GM23338 (cell line): ENCODE data around the gene EIF4E2. TPM values are rescaled to one million over a fixed set of nuclear protein-coding genes. Genes with fewer than 3 reads are reported as not detected.

ENCODE experiments used
- ATAC-seq: fragments of 200-7000 bp; cut with Tn5 transposase; 3 replicates; pipeline ENCODE4 v1.9.1; 2020
- DNase-seq: peaks from one replicate; pipeline ENCODE4 v3.0.0-alpha.2; 2015; ENCODE audit warnings: low spot score
- H2AFZ ChIP-seq: fragments of 200-600 bp; sonication (generic); 2 replicates; pipeline ENCODE4 v1.8.0; 2016; ENCODE audit warnings: antibody characterized with exemption, mild to moderate bottlenecking, moderate library complexity
- H3F3A ChIP-seq: fragments of 200-600 bp; sonication (generic); replicated peaks from 2 replicates; pipeline ENCODE4 v1.8.0; 2017; ENCODE audit warnings: antibody characterized with exemption, mixed run types, low read depth
- H3K27ac ChIP-seq: fragments of 200-600 bp; sonication (generic); 2 replicates; pipeline ENCODE4 v1.6.1; 2016; ENCODE audit warnings: low read depth
- H3K27me3 ChIP-seq: fragments of 200-600 bp; sonication (generic); 2 replicates; pipeline ENCODE4 v1.8.0; 2016; ENCODE audit warnings: mild to moderate bottlenecking, mixed run types, moderate library complexity; ENCODE audit not compliant: insufficient read depth
- H3K36me3 ChIP-seq: fragments of 200-600 bp; sonication (generic); 2 replicates; pipeline ENCODE4 v1.8.0; 2016; ENCODE audit warnings: mild to moderate bottlenecking; ENCODE audit not compliant: insufficient read depth
- H3K4me1 ChIP-seq: fragments of 200-600 bp; sonication (generic); 2 replicates; pipeline ENCODE4 v1.8.0; 2016; ENCODE audit warnings: mild to moderate bottlenecking, moderate library complexity; ENCODE audit not compliant: insufficient read depth
- H3K4me2 ChIP-seq: fragments of 200-600 bp; sonication (generic); 2 replicates; pipeline ENCODE4 v1.7.1; 2017; ENCODE audit warnings: mixed run types
- H3K4me3 ChIP-seq: fragments of 200-600 bp; sonication (generic); 2 replicates; pipeline ENCODE4 v1.6.1; 2016; ENCODE audit warnings: mixed run types
- H3K79me2 ChIP-seq: fragments of 200-600 bp; sonication (generic); replicated peaks from 2 replicates; pipeline ENCODE4 v1.8.0; 2017; ENCODE audit warnings: mild to moderate bottlenecking; ENCODE audit not compliant: insufficient read depth
- H3K9me2 ChIP-seq: fragments of 200-600 bp; sonication (generic); 2 replicates; pipeline ENCODE4 v1.8.0; 2017; ENCODE audit not compliant: insufficient read depth
- H4K20me1 ChIP-seq: fragments of 200-600 bp; sonication (generic); replicated peaks from 2 replicates; pipeline ENCODE4 v1.8.0; 2017; ENCODE audit warnings: mild to moderate bottlenecking; ENCODE audit not compliant: insufficient read depth
- H3K27ac Mint-ChIP-seq: 2 replicates; pipeline ENCODE4 v1.8.0; 2020; ENCODE audit warnings: inconsistent platforms, mild to moderate bottlenecking, moderate library complexity, mixed read lengths
- H3K27me3 Mint-ChIP-seq: 3 replicates; pipeline ENCODE4 v1.8.0; 2022; ENCODE audit warnings: low read depth, mild to moderate bottlenecking, moderate library complexity, mixed read lengths, inconsistent platforms; ENCODE audit not compliant: insufficient read depth, poor library complexity
- H3K36me3 Mint-ChIP-seq: 3 replicates; pipeline ENCODE4 v1.8.0; 2021; ENCODE audit warnings: low read depth, mild to moderate bottlenecking, inconsistent platforms, moderate library complexity, mixed read lengths
- H3K4me1 Mint-ChIP-seq: 3 replicates; pipeline ENCODE4 v1.8.0; 2020; ENCODE audit warnings: mild to moderate bottlenecking, inconsistent platforms, mixed read lengths
- H3K4me3 Mint-ChIP-seq: 3 replicates; pipeline ENCODE4 v1.8.0; 2021; ENCODE audit warnings: moderate library complexity, mild to moderate bottlenecking, inconsistent platforms, mixed read lengths
- H3K9me3 Mint-ChIP-seq: 3 replicates; pipeline ENCODE4 v1.8.0; 2020; ENCODE audit warnings: moderate library complexity, mild to moderate bottlenecking, inconsistent platforms, mixed read lengths
- ETS1 ChIP-seq: IDR thresholded peaks from 2 replicates; pipeline ENCODE4 v1.6.1; 2016; ENCODE audit warnings: antibody characterized with exemption
- EZH2 ChIP-seq: fragments of 200-600 bp; sonication (generic); IDR thresholded peaks from one replicate; pipeline ENCODE4 v1.8.0; 2017; ENCODE audit warnings: antibody characterized with exemption, mild to moderate bottlenecking, low read depth; ENCODE audit not compliant: unreplicated experiment
- EZH2phosphoT487 ChIP-seq: fragments of 200-600 bp; sonication (generic); IDR thresholded peaks from one replicate; pipeline ENCODE4 v1.8.1; 2018; ENCODE audit warnings: antibody characterized with exemption; ENCODE audit not compliant: unreplicated experiment
- JUNB ChIP-seq: IDR thresholded peaks from one replicate; pipeline ENCODE4 v1.6.1; 2016; ENCODE audit warnings: antibody characterized with exemption; ENCODE audit not compliant: unreplicated experiment
- NANOG ChIP-seq: IDR thresholded peaks from 2 replicates; pipeline ENCODE4 v1.6.1; 2016; ENCODE audit warnings: antibody characterized with exemption, borderline replicate concordance
- POLR2AphosphoS5 ChIP-seq: IDR thresholded peaks from 2 replicates; pipeline ENCODE4 v1.6.1; 2016; ENCODE audit warnings: antibody characterized with exemption, low read depth
- STAT1 ChIP-seq: IDR thresholded peaks from one replicate; pipeline ENCODE4 v1.6.1; 2016; ENCODE audit warnings: antibody characterized with exemption; ENCODE audit not compliant: unreplicated experiment
- ZNF114 ChIP-seq: fragments of 250-450 bp; sonication (Bioruptor Pico); IDR thresholded peaks from 2 replicates; pipeline ENCODE4 v1.5.0; 2020; ENCODE audit warnings: mild to moderate bottlenecking, moderate library complexity
- ZNF331 ChIP-seq: fragments of 250-450 bp; sonication (Bioruptor Pico); IDR thresholded peaks from 2 replicates; pipeline ENCODE4 v1.5.0; 2020; ENCODE audit warnings: low read depth, mild to moderate bottlenecking, moderate library complexity
- polyA plus RNA-seq: library from polyadenylated mRNA; unstranded; fragments of >200 nt; fragmentation: Nextera tagmentation; extraction: Ambion mirVana; gene quantifications from 2 replicates; pipeline ENCODE4 v1.2.1, GENCODE V29; 2016
- total RNA-seq: library from RNA; depleted of rRNA; stranded (reverse); fragments of >200 nt; shearing (Covaris generic); gene quantifications from 2 replicates; pipeline ENCODE4 v1.2.3, GENCODE V29; 2014
- TF ChIP-seq, protein P1 (sequence below), 2 experiments: fragments of 200-600 bp in 1 of 2; sonication (generic) in 1 of 2; conservative IDR thresholded peaks; 2 replicates each; pipeline versions ENCODE4 v1.5.1 to v1.6.1; 2016 to 2017; ENCODE audit warnings: antibody characterized with exemption in 2 of 2, low read depth in 2 of 2, mild to moderate bottlenecking in 2 of 2, moderate library complexity in 1 of 2
- TF ChIP-seq, protein P2 (sequence below): fragments of 250-450 bp; sonication (Bioruptor Pico); IDR thresholded peaks from 2 replicates; pipeline ENCODE4 v1.5.0; 2020; ENCODE audit warnings: mild to moderate bottlenecking, moderate library complexity

EIF4E2 gene
- total and polyA plus RNA-seq, 2 experiments from 2014 or later, result 68.1 to 152 TPM

DNA sequence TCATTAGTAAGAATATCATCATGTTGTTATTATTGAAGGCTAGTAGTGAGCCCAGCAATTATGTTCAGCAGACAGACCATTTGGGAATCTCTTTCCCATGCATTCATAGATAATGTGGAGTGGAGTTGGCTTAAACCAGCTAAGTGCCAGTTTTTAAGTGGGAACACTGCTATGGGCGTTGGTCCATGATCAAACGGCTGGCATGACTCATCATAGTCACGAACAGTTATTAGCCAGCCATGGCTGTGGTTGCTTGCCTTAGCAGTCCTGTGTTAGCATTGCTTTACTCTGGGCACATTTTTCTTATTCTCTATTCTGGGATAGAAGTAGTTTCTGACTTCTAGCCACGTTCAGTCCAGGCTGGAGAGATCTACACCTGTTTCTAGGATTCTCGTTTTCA lies 17.7 kb downstream of the EIF4E2 start:
- Mint-ChIP-seq H3K27ac (no peak overlapping the region; the same call in 1 of the 2 replicates), H3K4me1 (0 out of 3 replicates have a peak, but pooled peaks cover 3% of the 10 kb centered on the region), H3K27me3 (peaks cover 3% of the 10 kb centered on the region), H3K4me3 (no peak overlapping the region), H3K9me3 (no peaks in the 10 kb centered on the region), H3K36me3 (peaks cover 77% of the 10 kb centered on the region)
- no peaks in the 10 kb centered on the region for H3K79me2 ChIP-seq
- no peaks in the 10 kb centered on the region for H3K4me1 ChIP-seq
- no peaks in the 10 kb centered on the region for H3K27me3 ChIP-seq
- no peak overlapping the region for H3K4me2 ChIP-seq
- no peak overlapping the region for H2AFZ ChIP-seq
- peaks cover 7% of the 10 kb centered on the region for H4K20me1 ChIP-seq
- DNase-seq, result no peak
- TF ChIP-seq ZNF331 (CRISPR knock-in tag), result no peak
- TF ChIP-seq EZH2phosphoT487, result no peak
- no peak for TF ChIP-seq POLR2AphosphoS5
- H3K27ac ChIP-seq, result no peak overlapping the region
- H3K4me3 ChIP-seq, result no peak overlapping the region
- peaks cover 39% of the 10 kb centered on the region for H3K36me3 ChIP-seq
- ATAC-seq, result no peak
- H3K9me2 ChIP-seq, result no peaks in the 10 kb centered on the region
- H3F3A ChIP-seq, result no peaks in the 10 kb centered on the region

- H3K36me3 Mint-ChIP-seq, result peaks cover 70% of the 10 kb centered on the region
- Histone ChIP-seq H3F3A (no peaks in the 10 kb centered on the region), H2AFZ (no peak overlapping the region), H3K4me3 (no peak overlapping the region), H3K4me1 (no peaks in the 10 kb centered on the region), H3K27ac (no peak overlapping the region), H3K4me2 (no peak overlapping the region), H3K27me3 (no peaks in the 10 kb centered on the region), H4K20me1 (peaks cover 6% of the 10 kb centered on the region), H3K9me2 (no peaks in the 10 kb centered on the region), H3K79me2 (no peaks in the 10 kb centered on the region), H3K36me3 (peaks cover 34% of the 10 kb centered on the region)
- DNase-seq (no peak), ATAC-seq (no peak)
- H3K27me3 Mint-ChIP-seq, result peaks cover 3% of the 10 kb centered on the region
- H3K4me3 Mint-ChIP-seq, result no peak overlapping the region
- no peak overlapping the region for H3K27ac Mint-ChIP-seq
- 0 out of 3 replicates have a peak, but pooled peaks cover 3% of the 10 kb centered on the region for H3K4me1 Mint-ChIP-seq
- no peaks in the 10 kb centered on the region for H3K9me3 Mint-ChIP-seq
- no peak for TF ChIP-seq EZH2phosphoT487
- TF ChIP-seq EZH2, result no peak
- TF ChIP-seq POLR2AphosphoS5, result no peak
- TF ChIP-seq, protein P1, sequence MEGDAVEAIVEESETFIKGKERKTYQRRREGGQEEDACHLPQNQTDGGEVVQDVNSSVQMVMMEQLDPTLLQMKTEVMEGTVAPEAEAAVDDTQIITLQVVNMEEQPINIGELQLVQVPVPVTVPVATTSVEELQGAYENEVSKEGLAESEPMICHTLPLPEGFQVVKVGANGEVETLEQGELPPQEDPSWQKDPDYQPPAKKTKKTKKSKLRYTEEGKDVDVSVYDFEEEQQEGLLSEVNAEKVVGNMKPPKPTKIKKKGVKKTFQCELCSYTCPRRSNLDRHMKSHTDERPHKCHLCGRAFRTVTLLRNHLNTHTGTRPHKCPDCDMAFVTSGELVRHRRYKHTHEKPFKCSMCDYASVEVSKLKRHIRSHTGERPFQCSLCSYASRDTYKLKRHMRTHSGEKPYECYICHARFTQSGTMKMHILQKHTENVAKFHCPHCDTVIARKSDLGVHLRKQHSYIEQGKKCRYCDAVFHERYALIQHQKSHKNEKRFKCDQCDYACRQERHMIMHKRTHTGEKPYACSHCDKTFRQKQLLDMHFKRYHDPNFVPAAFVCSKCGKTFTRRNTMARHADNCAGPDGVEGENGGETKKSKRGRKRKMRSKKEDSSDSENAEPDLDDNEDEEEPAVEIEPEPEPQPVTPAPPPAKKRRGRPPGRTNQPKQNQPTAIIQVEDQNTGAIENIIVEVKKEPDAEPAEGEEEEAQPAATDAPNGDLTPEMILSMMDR (conservative IDR thresholded peaks at IDR 0.05; ENCODE audit: low read depth in 2 of 2), result no peak
- TF ChIP-seq JUNB, result no peak
- TF ChIP-seq, protein P2, sequence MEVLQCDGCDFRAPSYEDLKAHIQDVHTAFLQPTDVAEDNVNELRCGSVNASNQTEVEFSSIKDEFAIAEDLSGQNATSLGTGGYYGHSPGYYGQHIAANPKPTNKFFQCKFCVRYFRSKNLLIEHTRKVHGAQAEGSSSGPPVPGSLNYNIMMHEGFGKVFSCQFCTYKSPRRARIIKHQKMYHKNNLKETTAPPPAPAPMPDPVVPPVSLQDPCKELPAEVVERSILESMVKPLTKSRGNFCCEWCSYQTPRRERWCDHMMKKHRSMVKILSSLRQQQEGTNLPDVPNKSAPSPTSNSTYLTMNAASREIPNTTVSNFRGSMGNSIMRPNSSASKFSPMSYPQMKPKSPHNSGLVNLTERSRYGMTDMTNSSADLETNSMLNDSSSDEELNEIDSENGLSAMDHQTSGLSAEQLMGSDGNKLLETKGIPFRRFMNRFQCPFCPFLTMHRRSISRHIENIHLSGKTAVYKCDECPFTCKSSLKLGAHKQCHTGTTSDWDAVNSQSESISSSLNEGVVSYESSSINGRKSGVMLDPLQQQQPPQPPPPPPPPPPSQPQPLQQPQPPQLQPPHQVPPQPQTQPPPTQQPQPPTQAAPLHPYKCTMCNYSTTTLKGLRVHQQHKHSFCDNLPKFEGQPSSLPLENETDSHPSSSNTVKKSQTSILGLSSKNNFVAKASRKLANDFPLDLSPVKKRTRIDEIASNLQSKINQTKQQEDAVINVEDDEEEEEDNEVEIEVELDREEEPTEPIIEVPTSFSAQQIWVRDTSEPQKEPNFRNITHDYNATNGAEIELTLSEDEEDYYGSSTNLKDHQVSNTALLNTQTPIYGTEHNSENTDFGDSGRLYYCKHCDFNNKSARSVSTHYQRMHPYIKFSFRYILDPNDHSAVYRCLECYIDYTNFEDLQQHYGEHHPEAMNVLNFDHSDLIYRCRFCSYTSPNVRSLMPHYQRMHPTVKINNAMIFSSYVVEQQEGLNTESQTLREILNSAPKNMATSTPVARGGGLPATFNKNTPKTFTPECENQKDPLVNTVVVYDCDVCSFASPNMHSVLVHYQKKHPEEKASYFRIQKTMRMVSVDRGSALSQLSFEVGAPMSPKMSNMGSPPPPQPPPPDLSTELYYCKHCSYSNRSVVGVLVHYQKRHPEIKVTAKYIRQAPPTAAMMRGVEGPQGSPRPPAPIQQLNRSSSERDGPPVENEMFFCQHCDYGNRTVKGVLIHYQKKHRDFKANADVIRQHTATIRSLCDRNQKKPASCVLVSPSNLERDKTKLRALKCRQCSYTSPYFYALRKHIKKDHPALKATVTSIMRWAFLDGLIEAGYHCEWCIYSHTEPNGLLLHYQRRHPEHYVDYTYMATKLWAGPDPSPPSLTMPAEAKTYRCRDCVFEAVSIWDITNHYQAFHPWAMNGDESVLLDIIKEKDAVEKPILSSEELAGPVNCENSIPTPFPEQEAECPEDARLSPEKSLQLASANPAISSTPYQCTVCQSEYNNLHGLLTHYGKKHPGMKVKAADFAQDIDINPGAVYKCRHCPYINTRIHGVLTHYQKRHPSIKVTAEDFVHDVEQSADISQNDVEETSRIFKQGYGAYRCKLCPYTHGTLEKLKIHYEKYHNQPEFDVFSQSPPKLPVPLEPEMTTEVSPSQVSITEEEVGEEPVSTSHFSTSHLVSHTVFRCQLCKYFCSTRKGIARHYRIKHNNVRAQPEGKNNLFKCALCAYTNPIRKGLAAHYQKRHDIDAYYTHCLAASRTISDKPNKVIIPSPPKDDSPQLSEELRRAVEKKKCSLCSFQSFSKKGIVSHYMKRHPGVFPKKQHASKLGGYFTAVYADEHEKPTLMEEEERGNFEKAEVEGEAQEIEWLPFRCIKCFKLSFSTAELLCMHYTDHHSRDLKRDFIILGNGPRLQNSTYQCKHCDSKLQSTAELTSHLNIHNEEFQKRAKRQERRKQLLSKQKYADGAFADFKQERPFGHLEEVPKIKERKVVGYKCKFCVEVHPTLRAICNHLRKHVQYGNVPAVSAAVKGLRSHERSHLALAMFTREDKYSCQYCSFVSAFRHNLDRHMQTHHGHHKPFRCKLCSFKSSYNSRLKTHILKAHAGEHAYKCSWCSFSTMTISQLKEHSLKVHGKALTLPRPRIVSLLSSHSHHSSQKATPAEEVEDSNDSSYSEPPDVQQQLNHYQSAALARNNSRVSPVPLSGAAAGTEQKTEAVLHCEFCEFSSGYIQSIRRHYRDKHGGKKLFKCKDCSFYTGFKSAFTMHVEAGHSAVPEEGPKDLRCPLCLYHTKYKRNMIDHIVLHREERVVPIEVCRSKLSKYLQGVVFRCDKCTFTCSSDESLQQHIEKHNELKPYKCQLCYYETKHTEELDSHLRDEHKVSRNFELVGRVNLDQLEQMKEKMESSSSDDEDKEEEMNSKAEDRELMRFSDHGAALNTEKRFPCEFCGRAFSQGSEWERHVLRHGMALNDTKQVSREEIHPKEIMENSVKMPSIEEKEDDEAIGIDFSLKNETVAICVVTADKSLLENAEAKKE, result no peak
- no peak for TF ChIP-seq NANOG
- TF ChIP-seq ZNF331 (CRISPR knock-in tag), result no peak
- no peak for TF ChIP-seq STAT1
- no peak for TF ChIP-seq ZNF114 (CRISPR knock-in tag)
- TF ChIP-seq ETS1, result no peak
Measured at GRCh38 chr2:232569541-232569940, 19.1 kb downstream of the EIF4E2 start.
